ENCODE results near the gene OR4C3.
"Not testable (repeated sequence)": the region's sequence is repeated elsewhere in the genome, so short reads cannot be mapped to it uniquely, and the experiment has no call there.

Gene OR4C3

DNA sequence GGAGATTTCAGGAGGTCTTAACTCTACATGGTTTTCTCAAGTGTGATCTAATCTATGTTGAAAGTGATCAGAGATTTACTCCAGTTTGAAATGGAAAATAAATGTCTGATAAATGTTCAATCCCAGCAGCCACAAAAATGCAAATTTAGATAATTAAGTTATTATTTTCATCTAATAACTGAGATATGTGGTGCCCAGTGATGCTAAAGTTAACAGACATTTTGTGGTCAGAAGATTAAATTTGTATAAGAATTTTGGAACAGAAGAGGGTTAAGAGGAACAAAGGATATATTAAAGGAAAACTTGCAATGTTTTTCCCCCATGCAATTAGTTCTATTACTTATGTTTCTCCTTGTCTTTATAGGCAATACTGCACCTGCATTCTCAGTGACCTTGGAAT lies at the start of gene OR4C3:
TSS of gene OR4C3 (plus strand) at position 301 of the 400 bp plus-strand sequence. CDS start 102 bp downstream, outside the sequence.
- DNase-seq (ENCODE audit: low spot score), result not testable (repeated sequence)

- no peak for DNase-seq (ENCODE audit: low spot score)
Measured at GRCh38 chr11:48305923-48306322, 18.8 kb upstream of the OR4C3 start, which contains the start of gene OR4S1. Gene OR4S1, plus strand, starts transcription at chr11:48306223. Its CDS starts 0 bp downstream, at chr11:48306223.

GRCh38 chr11:48307760-48308386 lies 16.8 kb upstream of the OR4C3 start:
- DNase-seq (ENCODE audit: low spot score), result peak; percentile 52

DNA sequence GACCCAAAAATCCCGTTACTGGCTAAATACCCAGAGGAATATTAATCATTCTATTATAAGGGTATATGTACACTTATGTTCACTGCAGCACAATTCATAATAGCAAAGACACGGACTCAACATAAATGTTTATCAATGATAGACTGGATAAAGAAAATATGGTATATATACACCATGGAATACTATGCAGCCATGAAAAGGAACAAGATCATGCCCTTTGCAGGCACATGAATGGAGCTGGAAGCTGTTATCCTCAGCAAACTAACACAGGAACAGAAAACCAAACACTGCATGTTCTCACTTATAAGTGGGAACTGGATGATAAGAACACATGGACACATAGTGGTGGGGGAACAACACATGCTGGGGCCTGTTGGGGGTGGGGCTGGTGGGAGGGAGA lies 11.1 kb upstream of the OR4C3 start:
- not testable (repeated sequence) for DNase-seq (ENCODE audit: low spot score)

- not testable (repeated sequence) for DNase-seq (ENCODE audit: low spot score)
Measured at GRCh38 chr11:48319813-48320212, 4.9 kb upstream of the OR4C3 start.

GRCh38 chr11:48341466-48341865 lies 16.7 kb downstream of the OR4C3 start:
- no peak for DNase-seq (ENCODE audit: low spot score)

DNA sequence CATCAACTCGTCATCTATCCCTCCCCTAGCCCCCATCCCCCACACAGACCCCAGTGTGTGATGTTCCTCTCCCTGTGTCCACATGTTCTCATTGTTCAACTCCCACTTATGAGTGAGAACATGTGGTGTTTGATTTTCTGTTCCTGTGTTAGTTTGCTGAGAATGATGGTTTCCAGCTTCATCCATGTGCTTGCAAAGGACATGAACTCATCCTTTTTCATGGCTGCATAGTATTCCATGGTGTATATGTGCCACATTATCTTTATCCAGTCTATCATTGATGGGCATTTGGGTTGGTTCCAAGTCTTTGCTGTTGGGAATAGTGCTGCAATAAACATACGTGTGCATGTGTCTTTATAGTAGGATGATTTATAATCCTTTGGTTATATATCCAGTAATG lies 17.8 kb downstream of the OR4C3 start:
- DNase-seq (ENCODE audit: low spot score), result not testable (repeated sequence)

- DNase-seq (ENCODE audit: low spot score), result not testable (repeated sequence)
Measured at GRCh38 chr11:48346286-48346685, 21.6 kb downstream of the OR4C3 start.

GRCh38 chr11:48354013-48354412 lies 29.3 kb downstream of the OR4C3 start:
- no peak for DNase-seq (ENCODE audit: low spot score)

GRCh38 chr11:48354677-48355076 lies 30.0 kb downstream of the OR4C3 start:
- DNase-seq (ENCODE audit: low spot score), result no peak

- DNase-seq (ENCODE audit: low spot score), result not testable (repeated sequence)
Measured at GRCh38 chr11:48361289-48361688, 36.6 kb downstream of the OR4C3 start.

DNA sequence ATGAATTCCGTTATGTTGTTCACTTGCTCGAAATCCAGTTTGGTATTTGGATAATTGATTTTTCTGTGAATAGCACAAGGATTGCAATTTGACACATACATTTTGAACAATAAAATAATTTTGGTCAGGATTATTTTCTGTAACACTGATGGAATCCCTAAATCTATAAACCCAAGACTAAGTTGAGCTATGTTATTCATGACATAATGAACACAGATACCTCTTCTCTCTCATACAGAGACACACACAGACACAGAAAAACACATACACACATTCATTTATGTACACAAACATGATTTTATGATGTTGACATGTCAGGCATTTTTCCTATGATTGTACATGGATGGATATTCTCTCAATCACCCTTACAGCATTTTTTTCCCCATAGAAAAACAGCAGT lies 41.6 kb downstream of the OR4C3 start, which contains the start of gene OR4C5:
TSS of gene OR4C5 (minus strand) at position 101 of the 400 bp plus-strand sequence. CDS start at position 101, 0 bp downstream.
- no peak for DNase-seq (ENCODE audit: low spot score)
